ENCODE measurements around the gene LHX4.

GRCh38 chr1:180211156-180211859 lies 18.8 kb upstream of the LHX4 start:
- TF ChIP-seq ZNF720 (CRISPR knock-in tag; IDR thresholded peaks at IDR 0.05), result no peak
- TF ChIP-seq NFRKB (IDR thresholded peaks at IDR 0.05), result no peak
- TF ChIP-seq SKIL (CRISPR knock-in tag; IDR thresholded peaks at IDR 0.05; ENCODE audit: borderline replicate concordance), result no peak
- TF ChIP-seq LBX2 (CRISPR knock-in tag; IDR thresholded peaks at IDR 0.05; ENCODE audit: borderline replicate concordance), result no peak
- TF ChIP-seq ATF2 (CRISPR knock-in tag; IDR thresholded peaks at IDR 0.05), result no peak
